ENCODE data around the gene ABCD4.

DNA sequence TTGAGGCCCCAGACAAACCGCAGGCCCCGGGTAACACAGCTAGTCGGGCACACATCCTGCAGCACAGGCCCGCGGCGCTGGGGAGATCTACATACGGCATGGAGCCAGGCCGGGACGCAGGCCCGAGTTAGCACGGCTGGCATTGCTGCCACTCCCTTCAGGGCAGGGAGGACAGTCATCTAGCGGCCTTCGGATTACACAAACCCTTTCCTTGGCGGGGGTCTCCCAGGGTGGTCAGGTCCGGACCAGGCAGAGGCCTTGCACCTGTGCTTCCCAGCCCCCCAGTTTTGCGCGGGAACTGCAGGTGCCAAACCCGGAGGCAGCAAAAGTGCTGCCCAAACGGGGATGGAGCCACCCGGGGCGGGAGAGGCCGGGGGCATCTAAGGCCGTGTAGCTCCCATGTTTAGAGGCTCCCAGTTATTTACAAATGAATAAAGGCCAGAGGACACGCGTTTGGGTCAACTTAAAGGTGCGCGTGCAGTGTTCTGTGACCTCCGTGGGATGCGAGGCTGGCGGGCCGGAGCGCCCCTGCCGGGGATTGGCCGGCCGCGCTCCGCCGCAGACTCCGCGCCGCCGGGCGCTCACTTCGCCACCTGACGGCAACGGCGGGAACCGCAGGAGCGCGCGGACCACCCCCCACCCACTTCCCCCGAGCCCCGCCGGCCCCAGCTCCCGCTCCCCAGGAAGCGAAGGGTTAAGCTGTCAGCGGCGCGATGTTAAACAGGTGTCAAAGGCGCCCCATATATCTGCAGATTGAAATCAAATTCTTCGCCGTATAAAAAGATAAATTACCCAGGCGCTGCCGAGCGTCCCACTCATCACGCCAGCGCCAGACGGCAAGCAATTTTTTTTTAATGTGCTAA lies 45.4 kb downstream of the ABCD4 start:
- TF ChIP-seq, protein P1, sequence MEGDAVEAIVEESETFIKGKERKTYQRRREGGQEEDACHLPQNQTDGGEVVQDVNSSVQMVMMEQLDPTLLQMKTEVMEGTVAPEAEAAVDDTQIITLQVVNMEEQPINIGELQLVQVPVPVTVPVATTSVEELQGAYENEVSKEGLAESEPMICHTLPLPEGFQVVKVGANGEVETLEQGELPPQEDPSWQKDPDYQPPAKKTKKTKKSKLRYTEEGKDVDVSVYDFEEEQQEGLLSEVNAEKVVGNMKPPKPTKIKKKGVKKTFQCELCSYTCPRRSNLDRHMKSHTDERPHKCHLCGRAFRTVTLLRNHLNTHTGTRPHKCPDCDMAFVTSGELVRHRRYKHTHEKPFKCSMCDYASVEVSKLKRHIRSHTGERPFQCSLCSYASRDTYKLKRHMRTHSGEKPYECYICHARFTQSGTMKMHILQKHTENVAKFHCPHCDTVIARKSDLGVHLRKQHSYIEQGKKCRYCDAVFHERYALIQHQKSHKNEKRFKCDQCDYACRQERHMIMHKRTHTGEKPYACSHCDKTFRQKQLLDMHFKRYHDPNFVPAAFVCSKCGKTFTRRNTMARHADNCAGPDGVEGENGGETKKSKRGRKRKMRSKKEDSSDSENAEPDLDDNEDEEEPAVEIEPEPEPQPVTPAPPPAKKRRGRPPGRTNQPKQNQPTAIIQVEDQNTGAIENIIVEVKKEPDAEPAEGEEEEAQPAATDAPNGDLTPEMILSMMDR (IDR thresholded peaks at IDR 0.05; ENCODE audit: extremely low read depth in 1 of 2, insufficient read depth in 1 of 2, low read depth in 1 of 2, low read length in 2 of 2): peak; percentile 82 to 94
- no peak for TF ChIP-seq POLR2A (IDR thresholded peaks at IDR 0.05; ENCODE audit: low read depth, low read length)
